ENCODE results near the gene CDK2AP2.
"Not testable (repeated sequence)": the region's sequence is repeated elsewhere in the genome, so short reads cannot be mapped to it uniquely, and the experiment has no call there.

CDK2AP2 gene

GRCh38 chr11:67466367-67466766 is 41.6 kb downstream of the CDK2AP2 start:
- peak overlapping the region; percentile 97 for H3K4me2 ChIP-seq (ENCODE audit: low read depth, low read length, poor library complexity, severe bottlenecking)
- H3K4me1 ChIP-seq (ENCODE audit: insufficient read depth, low read length, poor library complexity, severe bottlenecking): peaks cover 47% of the 10 kb centered on the region
- H3K9ac ChIP-seq (ENCODE audit: low read depth, low read length, poor library complexity, severe bottlenecking): peak overlapping the region; percentile 3

GRCh38 chr11:67465530-67465929 is 42.4 kb downstream of the CDK2AP2 start:
- not testable (repeated sequence) for H3K9me3 ChIP-seq (ENCODE audit: insufficient read depth, low read depth, low read length); H3K9me2 ChIP-seq (replicated peaks; ENCODE audit: low read depth, low read length); H3K27me3 ChIP-seq (ENCODE audit: insufficient read depth, low read length, poor library complexity, severe bottlenecking); H2AFZ ChIP-seq (ENCODE audit: low read length); H4K20me1 ChIP-seq (ENCODE audit: insufficient read depth, low read length, poor library complexity, severe bottlenecking); H3K36me3 ChIP-seq (ENCODE audit: insufficient read depth, low read length); H3F3A ChIP-seq (ENCODE audit: low read depth)
- Histone ChIP-seq H3K4me1 (ENCODE audit: insufficient read depth, low read length, poor library complexity, severe bottlenecking) (peaks cover 47% of the 10 kb centered on the region), H3K9ac (ENCODE audit: low read depth, low read length, poor library complexity, severe bottlenecking) (peak overlapping the region; percentile 98), H3K79me2 (ENCODE audit: insufficient read depth, low read length) (peaks cover 41% of the 10 kb centered on the region), H3K4me3 (ENCODE audit: low read length, poor library complexity, severe bottlenecking) (peak overlapping the region; percentile 90), H3K4me2 (ENCODE audit: low read depth, low read length, poor library complexity, severe bottlenecking) (peak overlapping the region; percentile 92)

More at GRCh38 chr11:67466367-67466766, 41.6 kb downstream of the CDK2AP2 start:
- Histone ChIP-seq H3K79me2 (ENCODE audit: insufficient read depth, low read length) (peaks cover 41% of the 10 kb centered on the region), H3K4me3 (ENCODE audit: low read length, poor library complexity, severe bottlenecking) (no peak overlapping the region), H3K36me3 (ENCODE audit: insufficient read depth, low read length) (no peaks in the 10 kb centered on the region), H4K20me1 (ENCODE audit: insufficient read depth, low read length, poor library complexity, severe bottlenecking) (no peaks in the 10 kb centered on the region), H2AFZ (ENCODE audit: low read length) (no peak overlapping the region), H3K27me3 (ENCODE audit: insufficient read depth, low read length, poor library complexity, severe bottlenecking) (no peaks in the 10 kb centered on the region), H3K9me3 (ENCODE audit: insufficient read depth, low read depth, low read length) (no peaks in the 10 kb centered on the region), H3F3A (ENCODE audit: low read depth) (peaks cover 4% of the 10 kb centered on the region; the same call in 1 of the 2 replicates), H3K9me2 (replicated peaks; ENCODE audit: low read depth, low read length) (no peaks in the 10 kb centered on the region)
- TF ChIP-seq EZH2phosphoT487 (IDR thresholded peaks at IDR 0.05; ENCODE audit: borderline replicate concordance): no peak
- no peak for TF ChIP-seq CTCF (conservative IDR thresholded peaks at IDR 0.05; ENCODE audit: low read length)

GRCh38 chr11:67465189-67465510 is 42.8 kb downstream of the CDK2AP2 start:
- no peak for TF ChIP-seq CTCF (conservative IDR thresholded peaks at IDR 0.05; ENCODE audit: low read length)
- no peak for TF ChIP-seq EZH2phosphoT487 (IDR thresholded peaks at IDR 0.05; ENCODE audit: borderline replicate concordance)
- Histone ChIP-seq H3K9me3 (ENCODE audit: insufficient read depth, low read depth, low read length) (no peaks in the 10 kb centered on the region), H3K79me2 (ENCODE audit: insufficient read depth, low read length) (peaks cover 41% of the 10 kb centered on the region), H3K27me3 (ENCODE audit: insufficient read depth, low read length, poor library complexity, severe bottlenecking) (no peaks in the 10 kb centered on the region), H3K4me3 (ENCODE audit: low read length, poor library complexity, severe bottlenecking) (peak overlapping the region; percentile 90), H3K4me2 (ENCODE audit: low read depth, low read length, poor library complexity, severe bottlenecking) (peak overlapping the region; percentile 92), H4K20me1 (ENCODE audit: insufficient read depth, low read length, poor library complexity, severe bottlenecking) (no peaks in the 10 kb centered on the region), H3K4me1 (ENCODE audit: insufficient read depth, low read length, poor library complexity, severe bottlenecking) (peaks cover 47% of the 10 kb centered on the region), H2AFZ (ENCODE audit: low read length) (peak overlapping the region; percentile 63; the same call in 1 of the 2 replicates), H3K9ac (ENCODE audit: low read depth, low read length, poor library complexity, severe bottlenecking) (peak overlapping the region; percentile 98), H3K36me3 (ENCODE audit: insufficient read depth, low read length) (no peaks in the 10 kb centered on the region), H3F3A (ENCODE audit: low read depth) (peaks cover 4% of the 10 kb centered on the region; the same call in 1 of the 2 replicates), H3K9me2 (replicated peaks; ENCODE audit: low read depth, low read length) (no peaks in the 10 kb centered on the region)

- H3K27me3 ChIP-seq (ENCODE audit: insufficient read depth, low read length, poor library complexity, severe bottlenecking): no peaks in the 10 kb centered on the region
- peaks cover 4% of the 10 kb centered on the region; the same call in 1 of the 2 replicates for H3F3A ChIP-seq (ENCODE audit: low read depth)
- no peaks in the 10 kb centered on the region for H4K20me1 ChIP-seq (ENCODE audit: insufficient read depth, low read length, poor library complexity, severe bottlenecking)
- peak overlapping the region; percentile 90 for H3K4me3 ChIP-seq (ENCODE audit: low read length, poor library complexity, severe bottlenecking)
- H2AFZ ChIP-seq (ENCODE audit: low read length): peak overlapping the region; percentile 68
- H3K4me1 ChIP-seq (ENCODE audit: insufficient read depth, low read length, poor library complexity, severe bottlenecking): peaks cover 46% of the 10 kb centered on the region
- no peaks in the 10 kb centered on the region for H3K9me3 ChIP-seq (ENCODE audit: insufficient read depth, low read depth, low read length)
- H3K79me2 ChIP-seq (ENCODE audit: insufficient read depth, low read length): peaks cover 41% of the 10 kb centered on the region
- H3K9me2 ChIP-seq (replicated peaks; ENCODE audit: low read depth, low read length): no peaks in the 10 kb centered on the region
- H3K4me2 ChIP-seq (ENCODE audit: low read depth, low read length, poor library complexity, severe bottlenecking): peak overlapping the region; percentile 92
- no peaks in the 10 kb centered on the region for H3K36me3 ChIP-seq (ENCODE audit: insufficient read depth, low read length)
- peak overlapping the region; percentile 98 for H3K9ac ChIP-seq (ENCODE audit: low read depth, low read length, poor library complexity, severe bottlenecking)
- no peak for TF ChIP-seq EZH2phosphoT487 (IDR thresholded peaks at IDR 0.05; ENCODE audit: borderline replicate concordance)
- no peak for TF ChIP-seq CTCF (conservative IDR thresholded peaks at IDR 0.05; ENCODE audit: low read length)
Measured at GRCh38 chr11:67464411-67465188, 43.4 kb downstream of the CDK2AP2 start.

All from Loucy (cell line).